Activated T-helper 1 cell treated with Interleukin-2 at 50 U/mL for 16 hours (primary cell): ENCODE results near the gene IGSF21.

ENCODE experiments used
- DNase-seq: peaks from one replicate; pipeline ENCODE4 v3.0.0-alpha.2; 2020; ENCODE audit warnings: low read depth

Gene IGSF21

DNA sequence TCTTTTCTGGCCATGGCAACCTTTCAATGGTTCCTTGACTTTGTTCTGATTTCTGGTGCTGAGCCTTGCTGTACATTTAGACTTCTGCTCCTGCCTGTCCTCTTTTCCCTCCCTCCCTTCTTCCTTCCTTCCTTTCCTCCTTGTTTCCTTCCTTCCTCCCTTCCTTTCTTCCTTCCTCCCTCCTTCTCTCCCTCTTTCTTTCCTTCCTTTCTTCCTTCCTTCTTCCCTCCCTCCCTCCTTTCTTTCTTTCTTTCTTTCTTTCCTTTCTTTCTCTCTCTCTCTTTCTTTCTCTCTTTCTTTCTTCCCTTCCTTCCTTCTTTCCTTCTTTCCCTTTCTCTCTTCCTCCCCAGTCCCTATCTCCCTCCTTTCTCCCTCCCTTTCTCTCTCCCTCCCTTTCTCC, 10.4 kb upstream of the IGSF21 start:
- DNase-seq = no peak

DNA sequence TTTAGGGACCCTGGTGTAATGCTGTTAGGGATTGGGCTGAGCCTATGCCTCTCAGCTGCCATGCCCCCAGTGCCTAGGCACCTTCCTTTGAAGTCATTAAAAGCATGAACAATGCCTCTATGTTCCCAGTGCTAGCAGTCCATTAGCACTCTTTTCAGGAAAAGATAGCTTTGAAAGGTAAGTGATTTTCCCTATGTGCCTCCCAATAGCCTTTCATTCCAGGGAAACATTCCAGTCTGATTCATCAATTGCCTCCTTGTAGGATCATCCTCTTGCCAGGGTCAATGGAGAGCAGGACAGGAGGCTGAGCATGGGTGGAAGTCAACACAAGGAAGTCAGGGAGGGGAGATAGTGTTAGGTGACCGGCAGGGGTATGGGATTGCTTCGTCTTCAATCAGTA, 8.6 kb upstream of the IGSF21 start:
- DNase-seq = no peak

DNA sequence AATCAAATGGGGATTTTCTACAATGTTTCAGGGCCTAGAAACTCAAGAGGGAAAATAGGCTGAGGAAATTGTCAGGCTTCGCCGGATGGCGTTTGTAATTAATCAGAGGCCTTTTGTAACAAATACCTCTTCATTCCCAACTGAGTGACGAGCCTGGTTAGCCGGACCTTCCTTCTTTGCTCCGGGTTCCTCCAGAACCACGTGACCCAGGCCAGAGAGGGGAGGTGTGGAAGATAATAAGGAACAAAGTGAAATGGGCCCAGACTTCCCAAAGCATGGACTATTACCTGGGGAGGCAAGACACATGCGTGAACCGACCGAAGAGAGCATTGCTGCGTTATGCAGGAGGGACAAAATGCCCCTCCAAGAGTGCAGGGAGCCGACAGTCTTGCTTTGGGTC, 7.5 kb upstream of the IGSF21 start:
- DNase-seq = no peak

DNA sequence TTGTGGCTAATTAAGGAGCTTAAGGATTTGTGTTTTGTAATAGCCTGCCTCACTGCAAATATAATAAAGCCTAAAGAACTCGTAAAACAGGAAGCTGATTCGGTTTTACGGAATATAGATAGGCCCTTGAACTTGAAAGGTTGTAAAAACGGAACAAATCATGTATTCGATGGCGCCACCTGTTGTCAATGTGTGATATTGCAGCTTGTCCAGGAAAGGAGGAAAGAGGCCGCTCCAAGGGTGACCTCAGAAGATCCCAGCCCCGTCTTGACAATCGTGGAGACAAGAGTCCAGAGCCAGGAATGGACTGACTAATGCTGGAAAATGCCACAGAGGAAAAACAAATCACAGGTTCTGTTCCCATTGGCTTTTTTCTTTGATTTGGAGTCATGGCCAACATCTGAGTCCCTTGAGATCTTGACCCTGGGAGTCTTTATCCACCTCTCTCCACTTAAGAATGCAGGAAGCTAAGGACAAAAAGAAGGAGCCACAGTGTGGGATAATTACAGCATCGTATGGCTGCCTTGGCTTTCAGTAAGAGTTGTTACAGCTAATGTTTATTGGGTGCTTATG, 7.0 kb upstream of the IGSF21 start:
- DNase-seq = no peak

DNA sequence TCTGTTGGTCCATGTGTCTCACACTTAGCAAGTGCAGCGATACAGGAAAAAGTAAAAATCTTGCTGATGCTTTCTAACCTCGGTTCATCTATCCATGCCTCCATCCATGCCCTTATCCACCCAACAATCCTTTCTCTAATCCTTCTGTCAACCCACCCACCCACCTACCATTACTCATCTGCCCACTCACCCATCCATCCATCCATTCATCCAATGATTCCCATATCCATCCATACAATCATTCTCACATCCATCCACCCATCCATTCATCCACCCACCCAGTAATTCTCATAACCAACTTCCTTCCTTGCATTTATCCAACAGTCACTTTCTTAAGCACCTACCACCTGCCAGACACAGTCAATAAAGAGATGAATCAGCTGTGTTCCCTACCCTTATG, 6.1 kb upstream of the IGSF21 start:
- DNase-seq = no peak

DNA sequence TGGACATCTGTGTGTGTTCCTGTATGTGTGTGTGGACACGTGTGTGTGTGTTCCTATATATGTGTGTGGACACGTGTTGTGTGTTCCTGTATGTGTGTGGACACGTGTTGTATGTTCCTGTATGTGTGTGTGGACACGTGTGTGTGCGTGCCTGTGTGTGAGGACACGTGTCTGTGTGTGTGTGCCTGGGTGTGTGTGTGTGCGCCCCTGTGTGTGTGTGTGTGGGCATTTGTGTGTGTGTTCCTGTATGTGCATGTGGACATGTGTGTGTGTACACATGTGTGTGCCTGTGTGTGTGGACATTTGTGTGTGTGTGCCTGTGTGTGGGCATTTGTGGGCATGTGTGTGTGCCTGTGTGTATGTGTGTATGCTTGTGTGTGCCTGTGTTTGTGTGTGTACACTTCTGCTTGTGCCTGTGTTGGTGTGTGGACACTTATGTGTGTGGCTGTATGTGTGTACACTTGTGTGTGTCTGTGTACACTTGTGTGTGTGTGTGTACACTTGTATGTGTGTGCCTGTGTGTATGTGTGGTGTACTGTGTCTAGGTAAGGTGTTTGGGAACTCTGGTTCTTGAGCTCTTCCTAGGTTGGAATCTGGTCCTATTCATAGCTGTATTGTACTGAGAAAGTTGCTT, 3.7 kb upstream of the IGSF21 start:
- no peak for DNase-seq

DNA sequence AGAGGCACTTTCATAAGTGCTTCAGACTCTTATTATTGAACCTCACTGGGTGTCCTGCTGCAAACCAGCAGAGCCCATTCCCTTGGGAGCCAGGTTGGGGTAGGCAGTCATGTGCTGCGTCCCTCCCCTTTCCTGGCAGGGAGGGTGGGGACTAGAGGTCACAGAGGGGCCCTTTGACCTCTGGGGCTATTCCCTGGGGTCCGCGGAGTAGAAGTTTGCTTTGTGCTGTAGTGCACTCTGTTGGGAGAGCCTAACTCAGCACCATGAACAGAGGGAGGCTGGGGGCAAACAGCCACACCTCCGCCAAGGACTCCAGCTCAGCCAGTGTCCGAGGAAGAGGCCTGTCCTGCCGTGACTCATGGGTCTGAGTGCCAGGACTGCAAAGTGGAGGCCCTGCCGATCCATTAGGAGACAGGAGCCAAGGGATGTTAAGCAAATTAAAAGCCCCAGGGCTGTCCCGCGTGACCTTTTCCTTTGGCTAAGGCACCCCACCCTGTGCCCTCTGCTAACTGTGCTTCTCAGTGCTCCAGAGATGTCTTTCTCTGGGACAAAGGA, 3.0 kb upstream of the IGSF21 start:
- DNase-seq = no peak

DNA sequence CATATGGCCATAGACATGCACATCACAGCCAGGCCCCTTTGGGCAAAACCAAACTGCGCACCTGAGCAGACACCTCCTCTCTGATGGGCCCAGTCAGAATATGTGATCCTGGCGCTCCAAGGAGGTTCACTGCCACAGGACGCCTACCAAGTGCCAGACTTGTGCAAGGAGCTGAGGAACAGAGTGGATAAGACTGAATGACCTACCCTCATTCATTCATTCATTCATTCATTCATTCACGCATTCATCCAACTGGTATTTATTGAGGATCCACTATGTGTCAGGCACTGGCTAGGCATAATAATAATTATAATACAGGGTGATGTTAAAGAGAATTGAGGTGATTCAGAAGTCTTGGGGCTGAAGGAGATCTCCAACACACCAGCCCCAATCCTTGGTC, 2.4 kb upstream of the IGSF21 start:
- DNase-seq = no peak

DNA sequence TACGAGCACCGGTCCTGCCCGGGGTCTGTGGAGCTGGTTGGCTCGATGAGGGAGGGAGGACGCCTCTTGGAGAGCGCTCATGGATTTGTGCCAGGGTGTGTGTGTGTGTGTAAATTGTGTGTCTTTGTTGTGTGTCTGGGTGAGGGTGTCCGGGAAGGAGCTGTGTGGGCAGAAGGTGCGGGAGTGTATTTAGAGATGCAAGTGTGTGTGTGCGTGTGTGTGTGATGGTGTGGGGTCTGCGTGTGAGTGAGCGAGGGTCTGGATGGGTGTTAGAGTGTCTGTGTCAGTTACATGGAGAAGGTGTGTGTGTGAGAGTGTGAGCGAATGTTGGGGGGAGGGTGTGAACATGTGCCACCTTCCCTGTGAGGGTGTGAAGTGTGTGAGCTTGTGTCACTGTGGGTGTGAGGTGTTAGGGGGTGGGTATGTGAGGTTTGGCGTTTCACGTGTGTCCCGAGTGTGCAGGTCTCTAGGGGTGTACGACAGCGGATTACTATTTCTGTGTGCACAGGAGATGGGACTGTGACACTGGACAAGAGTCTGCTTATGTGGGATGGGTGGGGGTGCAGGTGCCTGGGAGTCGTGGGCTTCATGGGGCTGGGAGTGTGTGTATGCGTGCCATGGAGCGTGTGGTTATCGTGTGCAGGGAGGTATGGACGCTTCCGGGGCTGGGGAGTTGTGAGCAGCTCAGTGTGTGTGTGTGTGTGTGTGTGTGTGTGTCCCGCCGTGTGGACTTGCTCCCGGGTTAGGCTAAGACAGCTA, 880 bp downstream of the IGSF21 start:
- DNase-seq = no peak

DNA sequence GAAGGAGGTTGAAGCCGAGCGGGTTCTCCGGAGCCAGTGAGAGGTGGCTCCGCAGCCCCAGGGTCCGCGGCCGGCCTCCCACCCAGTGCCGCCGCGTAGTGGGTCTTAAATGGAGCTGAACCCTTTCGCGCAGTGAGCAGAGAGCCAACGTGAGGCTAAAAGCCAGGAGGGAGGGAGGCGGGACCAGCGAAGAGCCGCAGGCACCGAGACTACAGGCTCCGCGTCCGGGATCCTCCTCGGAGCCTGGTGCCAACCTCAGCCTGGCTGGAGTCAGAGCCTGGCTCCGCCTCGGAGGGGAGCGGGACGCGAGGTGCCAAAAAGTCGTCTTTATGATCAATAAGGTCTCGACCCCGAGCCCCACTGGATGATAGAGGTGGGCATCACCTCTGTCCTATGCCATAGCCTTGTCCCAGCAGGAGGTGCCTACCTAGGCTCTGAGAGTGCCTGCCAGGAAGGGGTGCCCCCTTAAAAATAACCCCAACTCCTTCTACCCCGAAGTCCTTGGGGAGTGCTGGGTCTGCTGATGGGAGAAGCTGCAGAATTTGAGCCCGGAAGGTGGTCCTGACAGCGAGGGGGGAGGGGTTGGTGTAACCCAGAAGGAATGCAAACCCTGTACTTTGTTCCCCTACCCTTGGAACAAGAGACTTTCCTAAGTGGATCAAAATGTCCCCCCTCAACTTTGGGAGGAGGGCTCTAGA, 1.6 kb downstream of the IGSF21 start:
- DNase-seq = no peak

DNA sequence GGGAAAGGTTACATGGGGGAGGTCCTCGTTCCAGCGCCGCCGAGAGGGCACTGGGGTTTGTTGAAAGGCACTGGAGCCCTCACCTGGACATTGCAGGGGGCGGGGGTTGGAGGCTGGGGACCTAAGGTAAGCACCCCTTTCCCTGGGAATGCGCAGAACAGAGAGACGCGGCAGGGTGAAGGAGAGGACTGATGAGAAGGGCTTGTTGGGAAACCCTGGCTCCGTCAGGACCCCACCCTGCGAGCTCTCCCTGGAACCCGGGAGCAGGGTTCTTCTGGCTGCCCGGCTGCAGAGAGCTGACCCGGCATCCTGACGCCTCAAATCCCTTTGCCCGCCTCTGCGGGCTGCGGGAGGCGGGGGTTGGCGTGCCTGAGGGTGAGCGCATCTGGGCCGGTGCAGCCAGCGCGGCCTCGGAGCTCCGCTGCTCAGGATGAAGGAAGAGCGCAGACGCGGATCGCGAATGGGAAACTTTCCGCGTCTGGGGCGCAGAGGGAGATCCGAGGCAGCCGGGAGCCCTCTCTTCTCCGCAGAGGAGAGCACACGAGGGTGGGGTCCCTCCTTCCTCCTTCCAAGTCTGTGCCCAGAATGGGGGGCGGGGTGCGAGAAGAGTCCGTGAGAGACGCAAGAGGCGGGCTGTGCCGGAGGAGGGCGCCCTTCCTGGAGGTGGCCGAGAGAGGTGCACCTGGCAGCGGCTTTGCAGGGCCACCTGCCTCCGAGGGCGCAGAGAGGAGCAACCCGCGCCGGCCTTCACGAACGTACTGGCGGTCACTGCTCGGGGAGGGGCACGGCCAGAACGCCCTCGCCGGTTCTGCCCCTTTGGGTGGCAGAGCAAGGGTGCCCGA, 2.4 kb downstream of the IGSF21 start:
- DNase-seq = no peak

DNA sequence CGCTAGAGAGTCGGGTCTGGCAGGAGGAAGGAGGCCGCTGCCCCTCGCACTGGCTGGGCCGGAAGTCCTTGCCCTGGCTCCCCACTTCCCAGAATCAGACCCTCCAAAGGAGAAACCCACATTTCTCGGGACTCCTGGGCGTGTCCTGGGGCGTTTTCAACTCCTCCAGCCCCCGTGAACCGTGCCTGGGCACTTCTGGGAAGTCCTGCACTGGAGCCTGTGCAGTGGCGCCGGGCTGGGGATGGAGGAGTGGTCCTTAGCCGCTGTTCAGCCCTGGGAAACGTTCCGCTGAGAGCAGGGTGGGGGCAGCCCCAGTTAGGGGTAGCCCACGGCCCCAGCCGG, 3.0 kb downstream of the IGSF21 start:
- no peak for DNase-seq

DNA sequence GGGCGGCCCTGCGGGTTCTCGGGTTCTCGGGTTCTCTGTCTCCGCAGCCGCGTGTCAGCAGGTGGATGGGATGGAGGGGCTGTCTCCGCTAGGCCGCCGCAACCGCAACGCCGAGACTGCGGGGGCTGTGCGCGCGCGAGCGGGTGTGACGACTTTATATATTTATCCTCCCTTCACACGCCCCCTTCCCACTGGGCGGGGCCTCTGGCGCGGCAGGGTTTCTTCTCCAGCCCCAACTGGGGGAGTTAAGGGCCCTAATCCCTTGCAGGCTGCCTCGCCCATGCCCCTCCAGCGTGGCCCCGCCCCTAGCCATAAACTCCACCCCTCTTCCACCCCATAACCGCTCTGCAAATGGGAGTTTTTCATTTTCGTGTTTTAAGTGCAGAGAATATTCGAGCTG, 3.4 kb downstream of the IGSF21 start:
- no peak for DNase-seq

DNA sequence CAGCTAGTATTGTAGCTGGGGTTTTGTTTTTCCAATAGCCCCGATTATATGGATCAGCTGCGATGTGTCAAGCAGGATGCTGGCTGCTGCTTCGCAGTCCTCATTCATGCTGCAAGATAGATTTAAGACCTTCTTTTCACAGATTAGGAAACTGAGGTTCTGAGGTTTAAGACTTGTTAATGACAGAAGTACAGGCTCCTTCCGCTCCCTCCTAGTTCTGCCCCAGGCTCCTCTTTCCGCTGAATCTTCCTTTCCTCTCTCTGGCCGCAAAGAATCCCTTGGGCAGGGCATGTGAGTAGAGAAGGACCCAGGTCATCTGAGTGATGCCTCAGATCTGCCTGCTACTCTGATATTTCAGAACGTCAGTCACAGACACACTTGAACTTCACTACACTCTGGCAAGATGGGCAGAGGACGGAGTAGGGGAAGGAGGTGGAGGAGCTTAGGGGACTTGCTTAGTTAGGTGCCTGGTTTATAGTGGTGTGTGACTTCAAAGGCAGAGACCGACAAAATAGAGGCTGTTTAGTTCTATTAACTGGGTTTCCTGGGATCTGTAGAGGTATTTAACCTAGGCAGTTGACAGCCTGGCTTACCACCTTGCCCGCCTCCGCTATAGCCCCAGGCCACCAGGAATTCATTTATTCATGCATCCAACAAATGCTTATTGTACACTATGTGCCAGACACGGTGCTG, 4.2 kb downstream of the IGSF21 start:
- DNase-seq = no peak

DNA sequence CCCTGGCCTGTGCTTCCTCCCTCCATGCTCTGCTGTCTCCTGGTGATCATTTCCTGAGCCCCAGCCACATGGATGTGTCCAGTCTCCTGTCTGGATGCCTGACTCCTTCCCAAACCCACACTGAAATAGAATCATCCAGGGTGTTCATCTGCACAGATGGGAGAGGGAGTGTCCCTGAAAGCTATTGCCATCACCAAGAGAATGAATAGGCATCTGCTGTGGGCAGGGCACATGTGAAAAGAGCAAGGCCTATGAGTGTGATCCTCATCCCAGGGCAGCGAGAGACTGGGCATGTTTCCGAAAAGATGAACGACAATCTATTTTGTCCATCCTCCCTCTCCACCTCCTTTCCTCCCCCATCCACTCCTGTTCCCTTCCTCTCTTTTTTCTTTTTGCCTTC, 5.0 kb downstream of the IGSF21 start:
- DNase-seq = no peak

DNA sequence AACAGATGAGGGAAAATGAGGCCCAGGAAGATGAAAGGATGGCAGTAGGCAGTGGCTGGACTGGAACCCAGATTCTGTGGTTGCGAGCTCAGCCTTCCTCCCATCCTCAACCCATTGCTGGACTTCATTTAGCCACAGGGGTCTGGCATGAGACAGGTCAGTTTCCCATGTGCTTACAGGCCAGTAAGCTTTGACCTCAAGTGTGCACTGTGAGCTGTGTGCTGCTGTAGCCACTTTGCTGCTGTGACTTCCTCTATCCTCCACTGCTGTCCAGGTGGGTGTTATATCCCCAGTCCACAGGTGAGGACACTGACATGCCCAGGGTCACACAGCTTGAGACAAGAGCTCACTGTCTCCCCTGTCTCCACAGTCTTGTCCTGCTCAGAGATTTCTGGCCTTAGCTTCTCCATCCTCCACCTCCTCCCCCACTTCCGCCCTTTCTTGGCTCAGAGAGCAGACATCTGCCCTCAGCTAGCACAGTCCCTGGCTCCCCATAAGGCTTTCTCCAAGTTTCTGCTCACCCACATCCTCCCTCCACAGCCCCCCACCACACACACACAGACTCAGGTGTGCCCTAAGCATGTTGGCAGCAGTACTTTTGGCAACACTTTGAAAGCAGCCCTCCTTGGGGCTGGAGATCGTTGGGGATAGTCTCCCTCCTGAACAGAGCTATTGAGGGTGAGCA, 7.3 kb downstream of the IGSF21 start:
- no peak for DNase-seq

DNA sequence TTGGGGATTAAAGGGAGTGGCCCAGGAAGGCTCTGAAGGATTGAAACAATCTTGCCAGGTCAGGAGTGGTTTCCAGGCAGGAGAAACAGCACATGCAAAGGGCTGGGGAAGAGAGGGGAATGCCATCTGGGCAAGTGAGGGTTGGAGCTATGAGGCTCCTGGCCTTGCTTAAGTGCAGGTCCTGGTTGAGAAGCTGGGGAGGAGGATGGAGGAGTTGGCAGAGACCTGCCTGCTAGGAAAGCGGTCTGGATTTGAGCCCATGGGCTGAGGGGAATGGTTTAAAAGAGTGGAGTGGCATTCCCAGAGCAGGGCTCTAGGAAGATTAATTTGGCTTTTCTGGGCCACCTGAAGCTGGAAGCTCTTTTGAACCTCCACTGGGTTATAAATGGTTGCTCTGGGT, 9.2 kb downstream of the IGSF21 start:
- DNase-seq = no peak

DNA sequence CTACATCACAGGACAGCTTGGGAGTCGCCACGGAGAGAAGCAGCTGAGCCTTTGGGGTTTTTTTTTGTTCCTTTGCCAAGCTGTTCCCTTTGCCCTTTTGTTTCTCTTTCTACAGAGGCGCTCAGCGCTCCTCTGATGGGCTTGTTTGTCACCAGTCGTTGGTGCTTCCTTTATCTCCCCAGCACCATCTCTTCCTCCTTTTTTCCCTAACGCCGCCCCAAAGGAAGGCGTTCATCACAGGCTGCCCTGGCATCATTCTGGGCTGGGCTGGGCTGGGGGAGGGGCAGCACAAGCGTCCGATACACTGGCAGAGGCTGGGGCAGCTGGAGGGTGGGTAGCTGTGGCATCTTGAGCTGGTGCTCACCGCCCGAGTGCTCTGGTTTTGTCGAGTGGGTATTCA, 10.5 kb downstream of the IGSF21 start:
- no peak for DNase-seq

DNA sequence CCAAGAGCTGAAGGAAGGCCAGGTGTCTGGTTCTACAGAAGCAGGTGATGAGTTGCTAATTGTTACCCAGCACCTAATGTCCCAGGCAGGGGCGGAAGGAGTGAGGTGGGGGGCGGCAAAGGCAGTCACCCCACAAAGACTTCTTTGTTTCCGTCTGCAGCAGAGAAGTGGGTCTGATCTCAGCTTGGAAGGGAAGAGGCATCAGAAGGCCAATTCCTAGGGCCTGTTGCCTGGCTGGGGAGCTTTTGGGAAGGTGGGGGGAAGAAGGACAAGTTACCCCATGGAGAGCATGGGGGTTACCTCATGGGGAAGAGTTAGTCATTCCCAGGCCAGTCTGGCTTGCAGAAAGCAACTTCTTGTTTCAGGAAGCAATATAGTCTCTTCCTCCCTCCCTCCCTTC, 10.9 kb downstream of the IGSF21 start:
- DNase-seq = no peak

DNA sequence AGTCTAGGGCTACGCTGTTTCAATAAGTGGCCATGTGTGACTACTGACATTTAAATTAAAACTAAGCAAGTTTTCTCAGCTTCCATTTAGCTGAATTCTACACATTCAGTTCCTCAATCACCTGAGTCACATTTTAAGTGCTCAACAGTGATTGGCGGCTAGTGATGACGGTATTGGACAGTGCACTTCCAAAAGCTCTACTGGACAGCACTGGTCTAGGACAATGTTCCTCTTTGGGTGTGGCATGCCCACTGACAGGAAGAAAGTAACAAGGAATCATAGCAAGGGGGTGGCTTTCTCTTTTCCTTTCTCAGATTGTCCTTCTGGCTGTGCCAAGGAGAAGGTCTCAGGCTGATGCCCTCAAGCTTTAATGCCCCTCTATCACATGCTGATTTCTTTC, 11.7 kb downstream of the IGSF21 start:
- no peak for DNase-seq
